ENCODE data around the gene CDK15. TPM values are rescaled to one million over a fixed set of nuclear protein-coding genes. Genes with fewer than 3 reads are reported as not detected.

CDK15 gene
- total RNA-seq, 2 donors from 2014 or later: 1.2 TPM; not detected in 1

DNA sequence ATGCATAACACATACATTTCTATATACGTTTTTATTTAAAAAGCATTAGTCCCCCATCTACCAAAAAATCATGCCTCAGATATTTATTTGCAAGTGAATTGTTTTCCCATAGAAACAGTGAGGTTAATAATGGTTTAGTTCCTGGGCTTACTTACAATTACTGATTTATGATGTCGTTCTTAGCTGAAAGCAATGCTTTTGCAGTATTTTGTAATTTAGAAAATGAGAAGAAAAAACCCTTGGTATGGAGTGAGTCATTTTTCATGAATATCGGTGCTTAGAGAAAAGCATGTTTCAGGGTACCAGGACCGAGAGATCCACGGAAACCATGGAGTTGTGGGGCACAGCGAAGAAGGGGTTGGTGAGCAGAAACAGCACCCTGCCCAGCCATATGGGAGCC is 12.0 kb upstream of the CDK15 start:
- WGBS: 91% methylated on average over 6 of the region's 6 CpGs
- H3K36me3 ChIP-seq: no peaks in the 10 kb centered on the region
- H3K4me1 ChIP-seq (replicated peaks): no peaks in the 10 kb centered on the region
- H3K27ac ChIP-seq: no peak overlapping the region
- intact Hi-C loops (cut with DNase I): no loop called here
- no peaks in the 10 kb centered on the region for H3K27me3 ChIP-seq (replicated peaks; ENCODE audit: insufficient read depth)
- TF ChIP-seq POLR2AphosphoS5 (IDR thresholded peaks at IDR 0.05) (no peak), POLR2A (IDR thresholded peaks at IDR 0.05) (no peak)
- TF ChIP-seq, protein P1, sequence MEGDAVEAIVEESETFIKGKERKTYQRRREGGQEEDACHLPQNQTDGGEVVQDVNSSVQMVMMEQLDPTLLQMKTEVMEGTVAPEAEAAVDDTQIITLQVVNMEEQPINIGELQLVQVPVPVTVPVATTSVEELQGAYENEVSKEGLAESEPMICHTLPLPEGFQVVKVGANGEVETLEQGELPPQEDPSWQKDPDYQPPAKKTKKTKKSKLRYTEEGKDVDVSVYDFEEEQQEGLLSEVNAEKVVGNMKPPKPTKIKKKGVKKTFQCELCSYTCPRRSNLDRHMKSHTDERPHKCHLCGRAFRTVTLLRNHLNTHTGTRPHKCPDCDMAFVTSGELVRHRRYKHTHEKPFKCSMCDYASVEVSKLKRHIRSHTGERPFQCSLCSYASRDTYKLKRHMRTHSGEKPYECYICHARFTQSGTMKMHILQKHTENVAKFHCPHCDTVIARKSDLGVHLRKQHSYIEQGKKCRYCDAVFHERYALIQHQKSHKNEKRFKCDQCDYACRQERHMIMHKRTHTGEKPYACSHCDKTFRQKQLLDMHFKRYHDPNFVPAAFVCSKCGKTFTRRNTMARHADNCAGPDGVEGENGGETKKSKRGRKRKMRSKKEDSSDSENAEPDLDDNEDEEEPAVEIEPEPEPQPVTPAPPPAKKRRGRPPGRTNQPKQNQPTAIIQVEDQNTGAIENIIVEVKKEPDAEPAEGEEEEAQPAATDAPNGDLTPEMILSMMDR (IDR thresholded peaks at IDR 0.05): no peak
- H3K9me3 ChIP-seq: no peaks in the 10 kb centered on the region
- DNase-seq (ENCODE audit: low spot score): no peak
- no peak overlapping the region for H3K4me3 ChIP-seq

DNA sequence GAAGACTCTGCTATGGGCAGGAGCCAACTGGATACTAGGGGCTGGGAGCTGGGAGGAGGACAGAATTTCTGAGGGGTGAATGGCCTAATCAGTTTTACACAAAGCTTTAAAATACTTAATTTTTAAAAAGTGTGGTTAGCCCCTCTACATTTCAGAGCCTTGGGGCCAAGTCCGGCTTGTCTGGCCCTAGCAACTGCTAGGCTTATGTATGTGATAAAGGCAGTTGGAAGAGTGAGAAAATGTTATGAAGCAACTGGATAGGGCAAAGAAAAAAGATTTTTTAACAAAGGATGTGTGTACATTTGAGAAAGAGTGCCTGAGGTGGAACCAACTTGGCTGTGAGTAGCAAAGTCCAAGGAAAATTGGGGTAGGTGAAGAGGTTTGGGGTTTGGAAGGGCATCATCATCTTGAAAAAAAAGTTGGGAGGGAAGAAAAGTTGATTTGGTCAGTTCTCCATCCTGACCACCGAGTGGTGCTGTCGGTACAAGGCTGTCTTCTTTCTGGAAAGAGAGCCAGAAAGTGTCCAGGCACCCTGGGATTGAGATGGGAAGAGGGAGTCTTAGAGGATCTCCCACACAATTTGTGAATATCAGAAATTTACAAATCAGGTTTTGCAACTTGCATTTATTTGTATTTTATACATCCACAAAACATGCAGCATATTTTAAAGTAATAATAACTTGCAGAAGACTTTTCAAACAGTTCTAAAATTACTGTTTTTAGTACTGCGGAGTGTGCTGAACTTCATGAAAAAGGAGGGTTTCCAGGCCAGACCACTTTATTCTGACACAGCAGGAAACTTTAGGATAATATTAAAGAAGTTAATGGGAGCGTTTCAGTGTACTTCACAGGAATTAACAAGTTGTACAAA is 10.5 kb upstream of the CDK15 start:
- no peaks in the 10 kb centered on the region for H3K36me3 ChIP-seq
- no peak for DNase-seq (ENCODE audit: low spot score)
- H3K4me1 ChIP-seq (replicated peaks): no peaks in the 10 kb centered on the region
- intact Hi-C loops (cut with DNase I): loop anchor here (2.0 to 5.0 kb wide), 3 partner anchors 61 to 381 kb away; no protein-coding TSS in a partner anchor
- TF ChIP-seq POLR2AphosphoS5 (IDR thresholded peaks at IDR 0.05): no peak
- TF ChIP-seq, protein P1 (IDR thresholded peaks at IDR 0.05): peak in 2 of 4 experiments; percentile 46 to 68
- no peak overlapping the region for H3K4me3 ChIP-seq
- no peaks in the 10 kb centered on the region for H3K27me3 ChIP-seq (replicated peaks; ENCODE audit: insufficient read depth)
- no peak overlapping the region for H3K27ac ChIP-seq
- H3K9me3 ChIP-seq: no peaks in the 10 kb centered on the region
- 27% methylated on average over 5 of the region's 5 CpGs for WGBS

- H3K9me3 ChIP-seq: no peaks in the 10 kb centered on the region
- H3K4me3 ChIP-seq: no peak overlapping the region
Measured at GRCh38 chr2:201796478-201796865, 9.9 kb upstream of the CDK15 start.

GRCh38 chr2:201797175-201797840 is 9.0 kb upstream of the CDK15 start:
- H3K9me3 ChIP-seq: no peaks in the 10 kb centered on the region
- DNase-seq (ENCODE audit: low spot score): no peak
- H3K4me3 ChIP-seq: no peak overlapping the region
- no peak overlapping the region for H3K27ac ChIP-seq
- no peaks in the 10 kb centered on the region for H3K27me3 ChIP-seq (replicated peaks; ENCODE audit: insufficient read depth)
- no peaks in the 10 kb centered on the region for H3K4me1 ChIP-seq (replicated peaks)
- intact Hi-C loops (cut with DNase I): loop anchor here (2.0 to 5.0 kb wide), 3 partner anchors 60 to 380 kb away; no protein-coding TSS in a partner anchor
- no peaks in the 10 kb centered on the region for H3K36me3 ChIP-seq
- 58% methylated on average over 5 of the region's 5 CpGs for WGBS
- TF ChIP-seq POLR2A (IDR thresholded peaks at IDR 0.05) (no peak), POLR2AphosphoS5 (IDR thresholded peaks at IDR 0.05) (no peak)
- TF ChIP-seq, protein P1 (IDR thresholded peaks at IDR 0.05): no peak

More at GRCh38 chr2:201796478-201796865, 9.9 kb upstream of the CDK15 start:
- Histone ChIP-seq H3K27ac (no peak overlapping the region), H3K36me3 (no peaks in the 10 kb centered on the region), H3K27me3 (replicated peaks; ENCODE audit: insufficient read depth) (no peaks in the 10 kb centered on the region), H3K4me1 (replicated peaks) (no peaks in the 10 kb centered on the region)
- DNase-seq (ENCODE audit: low spot score): no peak
- intact Hi-C loops (cut with DNase I): loop anchor here (2.0 to 5.0 kb wide), 3 partner anchors 61 to 381 kb away; no protein-coding TSS in a partner anchor
- TF ChIP-seq, protein P1 (IDR thresholded peaks at IDR 0.05): no peak
- TF ChIP-seq POLR2A (IDR thresholded peaks at IDR 0.05) (no peak), POLR2AphosphoS5 (IDR thresholded peaks at IDR 0.05) (no peak)

All from prostate gland (tissue), 2 donors.